Upper lobe of left lung (tissue), 6 donors: ENCODE results near the gene RILP. TPM values are rescaled to one million over a fixed set of nuclear protein-coding genes. Genes with fewer than 3 reads are reported as not detected.
A peak's percentile ranks its signal among the peaks of the same experiment; 100 is the strongest.

Experiments
- ATAC-seq, 2 donors: fragments of 200-7000 bp; cut with Tn5 transposase; one replicate each; pipeline ENCODE4 v1.9.1; 2022; ENCODE audit warnings: mild to moderate bottlenecking in 2 of 2, moderate library complexity in 2 of 2; ENCODE audit not compliant: low FRiP score in 2 of 2
- DNase-seq, 2 donors: peaks; one replicate each; pipeline ENCODE4 v3.0.0-alpha.2; 2019 to 2020
- H3K27ac ChIP-seq, 4 donors: fragments of 200-600 bp; sonication (generic); one replicate each; pipeline ENCODE4 v1.5.1; 2016 to 2019
- H3K27me3 ChIP-seq, 4 donors: fragments of 200-600 bp; sonication (generic); one replicate each; pipeline ENCODE4 v1.5.1; 2017 to 2019
- H3K36me3 ChIP-seq, 4 donors: fragments of 200-600 bp; sonication (generic); one replicate each; pipeline ENCODE4 v1.5.1; 2016 to 2019
- H3K4me1 ChIP-seq, 4 donors: fragments of 200-600 bp; sonication (generic); one replicate each; pipeline ENCODE4 v1.5.1; 2018 to 2019
- H3K4me3 ChIP-seq, 4 donors: fragments of 200-600 bp; sonication (generic); one replicate each; pipeline ENCODE4 v1.5.1; 2017 to 2019; ENCODE audit warnings: mild to moderate bottlenecking in 2 of 4, moderate library complexity in 1 of 4
- H3K9me3 ChIP-seq, 4 donors: fragments of 200-600 bp; sonication (generic); one replicate each; pipeline ENCODE4 v1.5.1; 2018 to 2019
- EP300 ChIP-seq, 4 donors: sonication (generic); formaldehyde crosslinking; IDR thresholded peaks; one replicate each; pipeline ENCODE4 v1.5.1; 2017; ENCODE audit warnings: antibody characterized with exemption in 4 of 4, control low read depth in 2 of 4
- POLR2A ChIP-seq, 4 donors: fragments of 450-650 bp; IDR thresholded peaks; one replicate each; pipeline ENCODE4 v1.5.1; 2016 to 2017; ENCODE audit warnings: antibody characterized with exemption in 4 of 4, mild to moderate bottlenecking in 2 of 4
- POLR2AphosphoS5 ChIP-seq, 2 donors: sonication (generic); formaldehyde crosslinking; IDR thresholded peaks; one replicate each; pipeline ENCODE4 v1.5.1; 2017; ENCODE audit warnings: antibody characterized with exemption in 2 of 2
- WGBS, 2 donors: methylation state at CpG; one replicate each; pipeline ENCODE4 v1.1.5; 2017 to 2018; 5-methylcytosine and 5-hydroxymethylcytosine counted together
- small RNA-seq, 4 donors: library from RNA; depleted of rRNA; stranded (forward); fragments of <200 nt; gene quantifications; one replicate each; pipeline ENCODE3, GENCODE V24; 2016
- total RNA-seq, 6 donors: library from RNA; depleted of rRNA in 4 of 6; stranded (reverse); fragments of >200 nt in 4 of 6; gene quantifications; one replicate each; pipeline versions ENCODE4 v1.1.0 to v1.2.1, GENCODE V29; 2016 to 2021
- TF ChIP-seq, protein P1 (sequence below), 6 experiments: fragments of 450-650 bp in 4 of 6; fragments of 200-600 bp in 2 of 6; sonication (generic) in 2 of 6; IDR thresholded peaks; one replicate each; pipeline ENCODE4 v1.5.1; 2016 to 2019; ENCODE audit warnings: antibody characterized with exemption in 6 of 6
- donor health status: DM: no; HTN: no; CAD: no; lungs with moderate emphysema.
- donor health status: DM: no; HTN: yes; CAD: no; lungs with severe emphysema.

Gene RILP
- total RNA-seq, 6 donors from 2014 or later: 43.7 to 192 (median 85.4) TPM

DNA sequence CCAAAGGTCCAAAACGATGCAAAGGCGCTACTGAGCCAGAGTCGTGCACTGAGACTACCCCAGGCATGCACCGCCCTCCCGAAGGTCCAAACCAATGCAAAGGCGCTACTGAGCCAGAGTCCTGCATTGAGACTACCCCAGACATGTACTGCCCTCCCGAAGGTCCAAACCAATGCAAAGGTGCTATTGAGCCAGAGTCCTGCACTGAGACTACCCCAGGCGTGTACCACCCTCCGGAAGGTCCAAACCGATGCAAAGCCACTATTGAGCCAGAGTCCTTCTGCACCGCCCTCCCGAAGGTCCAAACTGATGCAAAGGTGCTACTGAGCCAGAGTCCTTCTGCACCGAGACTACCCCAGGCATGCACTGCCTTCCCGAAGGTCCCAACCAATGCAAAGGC, 48.1 kb downstream of the RILP start:
- DNase-seq (no peak), ATAC-seq (no peak)
- Histone ChIP-seq H3K4me1 (peaks cover 0 to 27% (median 13%) of the 10 kb centered on the region in 4 donors), H3K9me3 (no peaks in the 10 kb centered on the region), H3K27me3 (no peaks in the 10 kb centered on the region), H3K27ac (no peak overlapping the region), H3K36me3 (peaks cover 0 to 8% (median 0%) of the 10 kb centered on the region in 4 donors), H3K4me3 (no peak overlapping the region)
- whole genome bisulfite sequencing, 2 donors: 94 to 96% methylated on average over 3 to 14 of the region's 14 CpGs
- TF ChIP-seq POLR2AphosphoS5 (IDR thresholded peaks at IDR 0.05) (no peak), POLR2A (IDR thresholded peaks at IDR 0.05) (no peak), EP300 (IDR thresholded peaks at IDR 0.05) (no peak)
- TF ChIP-seq, protein P1, sequence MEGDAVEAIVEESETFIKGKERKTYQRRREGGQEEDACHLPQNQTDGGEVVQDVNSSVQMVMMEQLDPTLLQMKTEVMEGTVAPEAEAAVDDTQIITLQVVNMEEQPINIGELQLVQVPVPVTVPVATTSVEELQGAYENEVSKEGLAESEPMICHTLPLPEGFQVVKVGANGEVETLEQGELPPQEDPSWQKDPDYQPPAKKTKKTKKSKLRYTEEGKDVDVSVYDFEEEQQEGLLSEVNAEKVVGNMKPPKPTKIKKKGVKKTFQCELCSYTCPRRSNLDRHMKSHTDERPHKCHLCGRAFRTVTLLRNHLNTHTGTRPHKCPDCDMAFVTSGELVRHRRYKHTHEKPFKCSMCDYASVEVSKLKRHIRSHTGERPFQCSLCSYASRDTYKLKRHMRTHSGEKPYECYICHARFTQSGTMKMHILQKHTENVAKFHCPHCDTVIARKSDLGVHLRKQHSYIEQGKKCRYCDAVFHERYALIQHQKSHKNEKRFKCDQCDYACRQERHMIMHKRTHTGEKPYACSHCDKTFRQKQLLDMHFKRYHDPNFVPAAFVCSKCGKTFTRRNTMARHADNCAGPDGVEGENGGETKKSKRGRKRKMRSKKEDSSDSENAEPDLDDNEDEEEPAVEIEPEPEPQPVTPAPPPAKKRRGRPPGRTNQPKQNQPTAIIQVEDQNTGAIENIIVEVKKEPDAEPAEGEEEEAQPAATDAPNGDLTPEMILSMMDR (IDR thresholded peaks at IDR 0.05): no peak

DNA sequence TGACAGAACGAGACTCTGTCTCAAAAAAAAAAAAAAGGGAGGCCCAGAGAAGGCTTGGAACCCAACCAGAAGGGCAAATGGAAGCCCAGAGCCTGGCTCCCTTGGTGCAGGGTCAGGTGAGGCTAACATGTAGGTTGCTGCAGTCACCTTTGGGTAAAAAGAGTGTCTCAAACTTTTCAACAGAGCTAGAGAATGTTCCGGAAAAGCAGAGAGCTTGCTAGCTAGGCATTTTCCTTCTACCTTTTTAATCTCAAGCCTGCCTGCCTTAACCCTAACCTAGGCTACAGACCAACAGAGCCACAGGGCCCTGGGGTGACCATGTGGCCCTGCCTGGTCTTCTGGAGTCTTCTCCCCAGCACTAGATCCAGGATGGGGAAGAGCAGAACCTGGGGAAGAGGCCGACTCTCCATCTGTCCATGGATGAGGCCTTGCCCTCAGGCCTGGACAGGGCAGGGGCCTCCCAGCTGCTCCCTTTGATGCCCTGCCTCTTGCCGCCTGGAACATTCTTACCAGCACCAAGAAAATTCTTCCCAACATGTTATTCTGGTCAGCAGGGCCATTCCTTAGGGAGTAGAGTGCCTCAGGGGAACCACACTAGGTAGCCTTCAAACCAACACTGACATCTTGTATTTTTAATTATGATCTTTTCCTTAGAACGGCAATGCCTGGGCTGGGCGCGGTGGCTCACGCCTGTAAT, 51.1 kb downstream of the RILP start:
- no peaks in the 10 kb centered on the region for H3K27me3 ChIP-seq
- H3K4me1 ChIP-seq: peaks cover 0 to 6% (median 0%) of the 10 kb centered on the region in 4 donors
- peak overlapping the region; percentile 66 to 74 (median 71) for H3K27ac ChIP-seq
- peaks cover 0 to 4% (median 0%) of the 10 kb centered on the region in 4 donors for H3K36me3 ChIP-seq
- no peak for TF ChIP-seq POLR2A (IDR thresholded peaks at IDR 0.05)
- TF ChIP-seq, protein P1 (IDR thresholded peaks at IDR 0.05): no peak
- no peak for TF ChIP-seq EP300 (IDR thresholded peaks at IDR 0.05)
- TF ChIP-seq POLR2AphosphoS5 (IDR thresholded peaks at IDR 0.05): no peak
- H3K9me3 ChIP-seq: no peaks in the 10 kb centered on the region
- no peak for DNase-seq
- 84 to 91% methylated on average over 8 of the region's 8 CpGs for WGBS, 2 donors
- H3K4me3 ChIP-seq: no peak overlapping the region
- no peak for ATAC-seq

DNA sequence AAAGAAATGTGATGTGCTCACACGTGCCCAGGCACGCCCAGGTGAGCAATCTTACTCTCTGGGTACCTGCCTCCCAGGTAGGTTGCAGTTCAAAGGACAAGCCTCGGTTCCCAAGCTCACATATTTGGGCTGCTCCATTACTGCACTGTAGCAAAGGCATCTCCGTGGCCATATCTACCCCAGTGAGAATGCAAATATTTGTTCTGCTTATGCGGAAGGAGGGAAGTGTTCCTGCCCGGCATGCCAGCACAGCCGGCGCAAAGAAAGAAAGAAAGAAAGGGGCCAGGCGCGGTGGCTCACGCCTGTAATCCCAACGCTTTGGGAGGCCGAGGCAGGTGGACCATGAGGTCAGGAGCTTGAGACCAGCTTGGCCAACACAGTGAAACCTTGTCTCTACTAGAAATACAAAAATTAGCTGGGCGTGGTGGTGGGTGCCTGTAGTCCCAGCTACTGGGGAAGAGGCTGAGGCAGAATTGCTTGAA, 51.8 kb downstream of the RILP start:
- peak overlapping the region; percentile 66 to 74 (median 71) for H3K27ac ChIP-seq
- 72 to 74% methylated on average over 14 of the region's 14 CpGs for WGBS, 2 donors
- H3K4me3 ChIP-seq: no peak overlapping the region
- ATAC-seq: peak; percentile 23 to 81
- H3K36me3 ChIP-seq: peaks cover 0 to 7% (median under 1%) of the 10 kb centered on the region in 4 donors
- peak in 1 of 2 donors; percentile 9 for TF ChIP-seq POLR2AphosphoS5 (IDR thresholded peaks at IDR 0.05)
- no peak for TF ChIP-seq POLR2A (IDR thresholded peaks at IDR 0.05)
- no peaks in the 10 kb centered on the region for H3K9me3 ChIP-seq
- no peak for DNase-seq
- no peaks in the 10 kb centered on the region for H3K27me3 ChIP-seq
- peaks cover 0 to 6% (median 0%) of the 10 kb centered on the region in 4 donors for H3K4me1 ChIP-seq

Small RNAs within 50 kb of the gene (small RNA-seq; reads per million reads assigned to genes)
- gene RN7SL105P: 0 reads per million in 4 donors

Other genes starting within 250 kb of the RILP start
- gene YWHAE, start 249.6 kb downstream of the RILP start, total RNA-seq: 100 to 1,000 TPM; 318 to 698 (median 384) TPM
- gene CRK, start 193.6 kb downstream of the RILP start, total RNA-seq: 100 to 1,000 TPM in 1 of 6 donors, 10 to 100 TPM in 5; 37.7 to 121 (median 65.8) TPM
- 100 to 1,000 TPM; 186 to 358 (median 266) TPM for gene MYO1C, start 157.2 kb downstream of the RILP start, total RNA-seq
- gene INPP5K, start 133.3 kb downstream of the RILP start, total RNA-seq: 100 to 1,000 TPM in 2 of 6 donors, 10 to 100 TPM in 4; 60.9 to 155 (median 84.6) TPM
- gene PITPNA, start 87.1 kb downstream of the RILP start, total RNA-seq: 10 to 100 TPM; 35.0 to 90.2 (median 53.4) TPM
- 10 to 100 TPM; 16.9 to 79.0 (median 49.2) TPM for gene SLC43A2, start 21.0 kb downstream of the RILP start, total RNA-seq
- gene SCARF1, start 4.1 kb downstream of the RILP start, total RNA-seq: 10 to 100 TPM; 22.0 to 93.2 (median 55.5) TPM
- gene PRPF8, start 35.0 kb upstream of the RILP start, total RNA-seq: 100 to 1,000 TPM; 173 to 283 (median 220) TPM
- 10 to 100 TPM; 11.3 to 24.7 (median 14.9) TPM for gene TLCD2, start 60.5 kb upstream of the RILP start, total RNA-seq
- gene WDR81, start 74.8 kb upstream of the RILP start, total RNA-seq: 100 to 1,000 TPM in 2 of 6 donors, 10 to 100 TPM in 4; 47.4 to 162 (median 60.8) TPM
- 10 to 100 TPM in 5 of 6 donors, 1 to 10 TPM in 1; 4.6 to 48.2 (median 24.6) TPM for gene SERPINF2, start 93.0 kb upstream of the RILP start, total RNA-seq
- 100 to 1,000 TPM in 4 of 6 donors, 10 to 100 TPM in 2; 69.8 to 235 (median 114) TPM for gene SERPINF1, start 112.2 kb upstream of the RILP start, total RNA-seq
- 10 to 100 TPM in 5 of 6 donors, 1 to 10 TPM in 1; 9.1 to 28.3 (median 17.3) TPM for gene SMYD4, start 180.0 kb upstream of the RILP start, total RNA-seq
- gene RPA1, start 180.1 kb upstream of the RILP start, total RNA-seq: 10 to 100 TPM; 14.1 to 82.3 (median 24.8) TPM